Common myeloid progenitor, CD34-positive (primary cell): ENCODE results near the gene NOXO1.

Experiments used
- CTCF ChIA-PET: fragments of 350-600 bp; sonication (Branson Sonifier 250); formaldehyde crosslinking; loops from one replicate; lab custom pipeline; 2021; ENCODE audit warnings: antibody characterized with exemption; lab: Charles Lee
- POLR2A ChIA-PET: fragments of 350-600 bp; sonication (Branson Sonifier 250); formaldehyde crosslinking; loops from one replicate; lab custom pipeline; 2021; ENCODE audit warnings: antibody characterized with exemption; lab: Charles Lee
- DNase-seq, 3 donors: peaks; one replicate each; pipeline versions ENCODE4 v3.0.0 to v3.0.0-alpha.2; 2013
- H3K27ac ChIP-seq, 2 experiments: 1 replicate in 1 of 2; 2 replicates in 1 of 2; pipeline ENCODE4 v1.7.0; 2013; ENCODE audit warnings: inconsistent platforms in 2 of 2, low read length in 2 of 2, mild to moderate bottlenecking in 2 of 2, low read depth in 1 of 2, moderate library complexity in 1 of 2; ENCODE audit not compliant: severe bottlenecking in 2 of 2, insufficient read depth in 1 of 2, poor library complexity in 1 of 2
- H3K27me3 ChIP-seq, 5 experiments: replicated peaks in 2 of 5; 1 replicate in 3 of 5; 2 replicates in 2 of 5; pipeline versions ENCODE4 v1.6.1 to v1.7.0; 2013; ENCODE audit warnings: low read length in 4 of 5, mild to moderate bottlenecking in 2 of 5, moderate library complexity in 2 of 5, inconsistent platforms in 1 of 5; ENCODE audit not compliant: insufficient read depth in 5 of 5, control insufficient read depth in 4 of 5
- H3K36me3 ChIP-seq, 4 experiments: 1 replicate in 2 of 4; 2 replicates in 2 of 4; pipeline versions ENCODE4 v1.6.1 to v1.7.0; 2013; ENCODE audit warnings: low read length in 3 of 4, control low read depth in 1 of 4, mild to moderate bottlenecking in 1 of 4; ENCODE audit not compliant: control insufficient read depth in 4 of 4, insufficient read depth in 4 of 4
- H3K4me1 ChIP-seq, 4 experiments: 1 replicate in 3 of 4; 2 replicates in 1 of 4; pipeline versions ENCODE4 v1.6.1 to v1.7.1; 2013; ENCODE audit warnings: low read length in 3 of 4, mild to moderate bottlenecking in 3 of 4, control low read depth in 1 of 4, inconsistent platforms in 1 of 4, moderate library complexity in 1 of 4; ENCODE audit not compliant: control insufficient read depth in 4 of 4, insufficient read depth in 4 of 4; ENCODE audit errors: control extremely low read depth in 1 of 4
- H3K4me3 ChIP-seq, 7 experiments: 1 replicate in 4 of 7; 2 replicates in 3 of 7; pipeline versions ENCODE4 v1.5.1 to v1.7.0; 2013; ENCODE audit warnings: mild to moderate bottlenecking in 7 of 7, low read length in 6 of 7, moderate library complexity in 6 of 7, inconsistent platforms in 2 of 7, low read depth in 2 of 7, control low read depth in 1 of 7; ENCODE audit not compliant: insufficient read depth in 4 of 7, control insufficient read depth in 1 of 7; ENCODE audit errors: extremely low read depth in 1 of 7
- H3K9me3 ChIP-seq, 5 experiments: 1 replicate in 4 of 5; 2 replicates in 1 of 5; pipeline versions ENCODE4 v1.6.1 to v1.7.1; 2013; ENCODE audit warnings: low read length in 4 of 5, mild to moderate bottlenecking in 2 of 5, inconsistent platforms in 1 of 5, low read depth in 1 of 5, moderate library complexity in 1 of 5; ENCODE audit not compliant: control insufficient read depth in 4 of 5, insufficient read depth in 2 of 5; ENCODE audit errors: control extremely low read depth in 1 of 5
- WGBS: methylation state at CpG from one replicate; pipeline ENCODE4 v1.1.5; 2013; ENCODE audit not compliant: insufficient coverage; 5-methylcytosine and 5-hydroxymethylcytosine counted together

NOXO1 gene

GRCh38 chr16:1984347-1985225, 3.3 kb upstream of the NOXO1 start:
- peaks cover 0 to 22% (median 16%) of the 10 kb centered on the region in 4 experiments for H3K36me3 ChIP-seq
- H3K4me1 ChIP-seq = peaks cover 0 to 28% (median 22%) of the 10 kb centered on the region in 4 experiments
- no peak for DNase-seq
- 14% methylated on average over 56 of the region's 58 CpGs for WGBS
- CTCF ChIA-PET = interaction anchor here (0.9 to 1.7 kb wide), 4 partner anchors 14 to 19 kb away, joined by 4 to 10 read pairs (median 4); no protein-coding TSS in a partner anchor
- peaks cover 0 to 59% (median 37%) of the 10 kb centered on the region in 5 experiments for H3K27me3 ChIP-seq
- H3K9me3 ChIP-seq = no peaks in the 10 kb centered on the region
- peak overlapping the region in 1 of 2 experiments; percentile 54 for H3K27ac ChIP-seq
- POLR2A ChIA-PET = interaction anchor here (0.6 to 1.4 kb wide), 2 partner anchors 13 to 20 kb away, joined by 3 to 4 read pairs; partner anchors contain the start of gene RPS2
- peak overlapping the region; percentile 63 to 82 (median 73) for H3K4me3 ChIP-seq

GRCh38 chr16:1983544-1984346, 2.5 kb upstream of the NOXO1 start, which contains the start of gene GFER:
TSS of gene GFER (plus strand) at chr16:1984193. CDS start at chr16:1984219, 26 bp downstream.
- CTCF ChIA-PET = interaction anchor here (1.1 kb wide), 1 partner anchor 20 kb away, joined by 4 read pairs; no protein-coding TSS in a partner anchor
- peaks cover 0 to 59% (median 37%) of the 10 kb centered on the region in 5 experiments for H3K27me3 ChIP-seq
- peaks cover 0 to 25% (median 17%) of the 10 kb centered on the region in 4 experiments for H3K36me3 ChIP-seq
- no peaks in the 10 kb centered on the region for H3K9me3 ChIP-seq
- peak within 1 kb of the TSS in 1 of 2 experiments; percentile 54 for H3K27ac ChIP-seq
- WGBS = under 1% methylated on average over 92 of the region's 109 CpGs
- H3K4me1 ChIP-seq = peaks cover 0 to 29% (median 24%) of the 10 kb centered on the region in 4 experiments
- POLR2A ChIA-PET = interaction anchor here (0.6 to 1.4 kb wide), 2 partner anchors 13 to 19 kb away, joined by 3 to 4 read pairs; partner anchors contain the start of gene RPS2
- H3K4me3 ChIP-seq = peak within 1 kb of the TSS; percentile 63 to 82 (median 73)
- DNase-seq = peak; percentile 70 to 85 (median 79)

GRCh38 chr16:1982991-1983543, 1.8 kb upstream of the NOXO1 start:
- ChIA-PET POLR2A (interaction anchor here (0.6 kb wide), 1 partner anchor 18 kb away, joined by 4 read pairs; the partner anchor contains the start of gene RPS2), CTCF (interaction anchor here (1.1 kb wide), 1 partner anchor 21 kb away, joined by 4 read pairs; no protein-coding TSS in a partner anchor)
- Histone ChIP-seq H3K9me3 (no peaks in the 10 kb centered on the region), H3K27me3 (peaks cover 0 to 59% (median 33%) of the 10 kb centered on the region in 5 experiments), H3K27ac (no peak overlapping the region), H3K4me3 (peak overlapping the region in 6 of 7 experiments; percentile 63 to 82 (median 72)), H3K4me1 (peaks cover 0 to 29% (median 24%) of the 10 kb centered on the region in 4 experiments), H3K36me3 (peaks cover 0 to 32% (median 22%) of the 10 kb centered on the region in 4 experiments)
- DNase-seq = no peak
- 42% methylated on average over 16 of the region's 19 CpGs for WGBS

GRCh38 chr16:1982013-1982433, 754 bp upstream of the NOXO1 start:
- H3K27ac ChIP-seq = no peak overlapping the region
- peaks cover 0 to 40% (median 25%) of the 10 kb centered on the region in 4 experiments for H3K36me3 ChIP-seq
- no peak for DNase-seq
- POLR2A ChIA-PET = no interaction called here
- 72% methylated on average over 4 of the region's 5 CpGs for WGBS
- H3K27me3 ChIP-seq = peaks cover 0 to 64% (median 33%) of the 10 kb centered on the region in 5 experiments
- H3K9me3 ChIP-seq = peaks cover 0 to 3% (median 0%) of the 10 kb centered on the region in 5 experiments
- CTCF ChIA-PET = interaction anchor here (1.1 to 1.4 kb wide), 2 partner anchors 10 to 15 kb away, joined by 3 to 5 read pairs; partner anchors contain the start of gene TBL3
- no peak overlapping the region for H3K4me3 ChIP-seq
- H3K4me1 ChIP-seq = peaks cover 0 to 29% (median 24%) of the 10 kb centered on the region in 4 experiments

GRCh38 chr16:1980770-1981087, 540 bp downstream of the NOXO1 start:
- no peak for DNase-seq
- POLR2A ChIA-PET = interaction anchor here (1.0 to 1.1 kb wide), 2 partner anchors 9 to 16 kb away, joined by 3 to 7 read pairs; partner anchors contain the start of genes RPS2 and TBL3
- no peak overlapping the region for H3K27ac ChIP-seq
- peaks cover 0 to 3% (median 0%) of the 10 kb centered on the region in 5 experiments for H3K9me3 ChIP-seq
- CTCF ChIA-PET = interaction anchor here (0.9 to 1.4 kb wide), 2 partner anchors 9 to 23 kb away, joined by 4 to 5 read pairs; partner anchors contain the start of gene TBL3
- H3K4me1 ChIP-seq = peaks cover 0 to 29% (median 24%) of the 10 kb centered on the region in 4 experiments
- H3K36me3 ChIP-seq = peaks cover 2 to 40% (median 26%) of the 10 kb centered on the region in 4 experiments
- peaks cover 0 to 64% (median 33%) of the 10 kb centered on the region in 5 experiments for H3K27me3 ChIP-seq
- 28% methylated on average over 16 of the region's 16 CpGs for WGBS
- no peak overlapping the region for H3K4me3 ChIP-seq
